ENCODE measurements around the gene USP46.

Gene USP46

GRCh38 chr4:52579602-52580272 lies 79.4 kb downstream of the USP46 start:
- no peak for DNase-seq (ENCODE audit: low read depth)
- no peak for TF ChIP-seq CTCF (conservative IDR thresholded peaks at IDR 0.05; ENCODE audit: low read depth, low read length)
- H3K4me3 ChIP-seq (ENCODE audit: low read length): no peak overlapping the region

GRCh38 chr4:52578951-52579350 lies 80.2 kb downstream of the USP46 start:
- TF ChIP-seq CTCF (conservative IDR thresholded peaks at IDR 0.05; ENCODE audit: low read depth, low read length): no peak
- no peak for DNase-seq (ENCODE audit: low read depth)
- H3K4me3 ChIP-seq (ENCODE audit: low read length): no peak overlapping the region

- H3K4me3 ChIP-seq (ENCODE audit: low read length): no peak overlapping the region
- no peak for DNase-seq (ENCODE audit: low read depth)
- TF ChIP-seq CTCF (conservative IDR thresholded peaks at IDR 0.05; ENCODE audit: low read depth, low read length): no peak
Measured at GRCh38 chr4:52577624-52577962, 81.5 kb downstream of the USP46 start.

GRCh38 chr4:52576961-52577623 lies 82.0 kb downstream of the USP46 start:
- H3K4me3 ChIP-seq (ENCODE audit: low read length): no peak overlapping the region
- no peak for TF ChIP-seq CTCF (conservative IDR thresholded peaks at IDR 0.05; ENCODE audit: low read depth, low read length)
- peak; percentile 61 for DNase-seq (ENCODE audit: low read depth)

- no peak for DNase-seq (ENCODE audit: low read depth)
- TF ChIP-seq CTCF (conservative IDR thresholded peaks at IDR 0.05; ENCODE audit: low read depth, low read length): no peak
- H3K4me3 ChIP-seq (ENCODE audit: low read length): no peak overlapping the region
Measured at GRCh38 chr4:52576326-52576725, 82.8 kb downstream of the USP46 start.

GRCh38 chr4:52575406-52575805 lies 83.7 kb downstream of the USP46 start:
- no peak overlapping the region for H3K4me3 ChIP-seq (ENCODE audit: low read length)
- DNase-seq (ENCODE audit: low read depth): no peak
- no peak for TF ChIP-seq CTCF (conservative IDR thresholded peaks at IDR 0.05; ENCODE audit: low read depth, low read length)

- no peak overlapping the region for H3K4me3 ChIP-seq (ENCODE audit: low read length)
- no peak for TF ChIP-seq CTCF (conservative IDR thresholded peaks at IDR 0.05; ENCODE audit: low read depth, low read length)
- no peak for DNase-seq (ENCODE audit: low read depth)
Measured at GRCh38 chr4:52574036-52574435, 85.1 kb downstream of the USP46 start.
